CD14-positive monocyte (primary cell): ENCODE data around the gene SCAPER. TPM values are rescaled to one million over a fixed set of nuclear protein-coding genes. Genes with fewer than 3 reads are reported as not detected.

Source experiments
- DNase-seq, 3 donors: peaks; one replicate each; pipeline ENCODE4 v3.0.0-alpha.2; 2011 to 2022
- H2AFZ ChIP-seq: 2 replicates; pipeline ENCODE4 v1.6.0; 2012; ENCODE audit warnings: mild to moderate bottlenecking, low read depth, low read length, inconsistent platforms; ENCODE audit not compliant: insufficient read depth, poor library complexity, severe bottlenecking
- H3K27ac ChIP-seq, 2 donors: 1 replicate in 1 of 2; 2 replicates in 1 of 2; pipeline ENCODE4 v1.5.1; 2012 to 2013; ENCODE audit warnings: low read length in 2 of 2, control low read depth in 1 of 2, inconsistent platforms in 1 of 2, low read depth in 1 of 2, mild to moderate bottlenecking in 1 of 2
- H3K27me3 ChIP-seq, 2 donors: one replicate each; pipeline versions ENCODE4 v1.6.0 to v1.6.1; 2011 to 2013; ENCODE audit warnings: low read length in 2 of 2; ENCODE audit not compliant: control insufficient read depth in 2 of 2, insufficient read depth in 2 of 2
- H3K36me3 ChIP-seq, 2 donors: replicated peaks in 1 of 2; 1 replicate in 1 of 2; 2 replicates in 1 of 2; pipeline versions ENCODE4 v1.5.1 to v1.6.1; 2012 to 2013; ENCODE audit warnings: low read length in 2 of 2, control low read depth in 1 of 2, inconsistent platforms in 1 of 2, mild to moderate bottlenecking in 1 of 2; ENCODE audit not compliant: insufficient read depth in 2 of 2, control insufficient read depth in 1 of 2
- H3K4me1 ChIP-seq, 2 donors: 1 replicate in 1 of 2; 2 replicates in 1 of 2; pipeline versions ENCODE4 v1.5.1 to v1.6.1; 2012 to 2013; ENCODE audit warnings: low read length in 2 of 2, control low read depth in 1 of 2, inconsistent platforms in 1 of 2, mild to moderate bottlenecking in 1 of 2, moderate library complexity in 1 of 2; ENCODE audit not compliant: insufficient read depth in 2 of 2, control insufficient read depth in 1 of 2
- H3K4me2 ChIP-seq: replicated peaks from 2 replicates; pipeline ENCODE3; 2012; ENCODE audit warnings: low read length, moderate library complexity, mild to moderate bottlenecking; ENCODE audit not compliant: poor library complexity, severe bottlenecking; ENCODE audit errors: extremely low read depth
- H3K4me3 ChIP-seq, 3 experiments: fragments of 200-600 bp in 1 of 3; sonication (generic) in 1 of 3; replicated peaks in 1 of 3; 1 replicate in 2 of 3; 2 replicates in 1 of 3; pipeline ENCODE4 v1.5.1; 2011 to 2013; ENCODE audit warnings: low read length in 3 of 3, mild to moderate bottlenecking in 3 of 3, control low read depth in 2 of 3, low read depth in 2 of 3, inconsistent platforms in 1 of 3, moderate library complexity in 1 of 3
- H3K79me2 ChIP-seq: 2 replicates; pipeline ENCODE4 v1.6.0; 2012; ENCODE audit warnings: mild to moderate bottlenecking, control low read depth, inconsistent platforms, low read length, moderate library complexity; ENCODE audit not compliant: insufficient read depth
- H3K9ac ChIP-seq: 2 replicates; pipeline ENCODE4 v1.6.0; 2017; ENCODE audit warnings: low read length, mild to moderate bottlenecking; ENCODE audit not compliant: insufficient read depth, poor library complexity, severe bottlenecking
- H3K9me3 ChIP-seq, 2 donors: replicated peaks in 1 of 2; 1 replicate in 1 of 2; 2 replicates in 1 of 2; pipeline versions ENCODE4 v1.5.1 to v1.6.1; 2012 to 2013; ENCODE audit warnings: low read length in 2 of 2, control low read depth in 1 of 2; ENCODE audit not compliant: control insufficient read depth in 1 of 2, insufficient read depth in 1 of 2
- H4K20me1 ChIP-seq: 2 replicates; pipeline ENCODE4 v1.6.0; 2012; ENCODE audit warnings: mild to moderate bottlenecking, low read length, control low read depth, moderate library complexity; ENCODE audit not compliant: insufficient read depth
- H3K27ac Mint-ChIP-seq, 7 donors: one replicate each; pipeline ENCODE4 v1.8.0; 2020; ENCODE audit warnings: mild to moderate bottlenecking in 7 of 7, mixed read lengths in 7 of 7, moderate library complexity in 6 of 7, inconsistent platforms in 2 of 7
- H3K27me3 Mint-ChIP-seq, 3 donors: one replicate each; pipeline ENCODE4 v1.8.0; 2021 to 2022; ENCODE audit warnings: low read depth in 3 of 3, mild to moderate bottlenecking in 3 of 3, mixed read lengths in 3 of 3, moderate library complexity in 3 of 3, inconsistent platforms in 1 of 3
- H3K36me3 Mint-ChIP-seq, 2 donors: one replicate each; pipeline ENCODE4 v1.8.0; 2020; ENCODE audit warnings: mixed read lengths in 2 of 2, inconsistent platforms in 1 of 2, mild to moderate bottlenecking in 1 of 2
- H3K4me1 Mint-ChIP-seq: one replicate; pipeline ENCODE4 v1.8.0; 2020; ENCODE audit warnings: mild to moderate bottlenecking, mixed read lengths
- H3K4me3 Mint-ChIP-seq, 2 donors: one replicate each; pipeline ENCODE4 v1.8.0; 2020; ENCODE audit warnings: mild to moderate bottlenecking in 2 of 2, mixed read lengths in 2 of 2, moderate library complexity in 1 of 2
- H3K9me3 Mint-ChIP-seq, 7 donors: one replicate each; pipeline ENCODE4 v1.8.0; 2020 to 2022; ENCODE audit warnings: mixed read lengths in 7 of 7, mild to moderate bottlenecking in 6 of 7, moderate library complexity in 6 of 7, inconsistent platforms in 2 of 7
- CTCF ChIP-seq: fragments of 200-600 bp; IDR thresholded peaks from one replicate; pipeline ENCODE4 v1.8.0; 2022; ENCODE audit warnings: antibody characterized with exemption, mild to moderate bottlenecking
- WGBS: methylation state at CpG from one replicate; pipeline ENCODE4 v1.1.5; 2013; ENCODE audit warnings: missing lambda C conversion rate; ENCODE audit not compliant: insufficient coverage; 5-methylcytosine and 5-hydroxymethylcytosine counted together
- intact Hi-C, 2 donors: fragments of 100-400 bp; cut with micrococcal nuclease; formaldehyde crosslinking; loops; one replicate each; pipeline versions ENCODE4 v1.15.0 to v1.15.1; 2023
- polyA plus RNA-seq, 3 donors: library from polyadenylated mRNA; depleted of rRNA in 1 of 3; unstranded in 2 of 3; stranded (reverse) in 1 of 3; fragments of 300-500 nt in 2 of 3; fragments of >200 nt in 1 of 3; fragmentation: Illumina TruSeq in 2 of 3; gene quantifications; 1 replicate in 2 of 3; 2 replicates in 1 of 3; pipeline ENCODE4 v1.2.3, GENCODE V29; 2012 to 2021

The SCAPER gene
- polyA plus RNA-seq, 3 donors, result 2.5 to 5.4 (median 4.2) TPM

GRCh38 chr15:76480267-76480666 is 424.9 kb downstream of the SCAPER start:
- H3K36me3 Mint-ChIP-seq, result no peaks in the 10 kb centered on the region
- no peaks in the 10 kb centered on the region for H3K79me2 ChIP-seq
- H3K27me3 Mint-ChIP-seq, result no peaks in the 10 kb centered on the region
- H3K4me3 ChIP-seq, result no peak overlapping the region
- H3K9ac ChIP-seq, result no peak overlapping the region
- WGBS, result 100% methylated on average over 2 of the region's 3 CpGs
- H3K27ac Mint-ChIP-seq, result no peak overlapping the region
- no peak overlapping the region for H3K4me2 ChIP-seq
- no peak overlapping the region for H3K4me3 Mint-ChIP-seq
- no peaks in the 10 kb centered on the region for H3K9me3 ChIP-seq
- H4K20me1 ChIP-seq, result no peaks in the 10 kb centered on the region
- H3K4me1 Mint-ChIP-seq, result no peaks in the 10 kb centered on the region
- H3K36me3 ChIP-seq, result no peaks in the 10 kb centered on the region
- intact Hi-C loops, result no loop called here
- no peak for DNase-seq
- no peaks in the 10 kb centered on the region for H3K4me1 ChIP-seq
- no peaks in the 10 kb centered on the region for H3K27me3 ChIP-seq
- H3K9me3 Mint-ChIP-seq, result peaks cover 0 to 2% (median 0%) of the 10 kb centered on the region in 7 donors
- no peak overlapping the region for H2AFZ ChIP-seq
- TF ChIP-seq CTCF, result no peak
- no peak overlapping the region for H3K27ac ChIP-seq

GRCh38 chr15:76470691-76471090 is 434.4 kb downstream of the SCAPER start:
- intact Hi-C loops, result no loop called here
- TF ChIP-seq CTCF, result no peak
- DNase-seq, result no peak
- Histone ChIP-seq H3K27me3 (no peaks in the 10 kb centered on the region), H3K79me2 (no peaks in the 10 kb centered on the region), H3K9ac (no peak overlapping the region), H3K9me3 (no peaks in the 10 kb centered on the region), H3K4me3 (no peak overlapping the region), H3K36me3 (peaks cover 0 to 18% of the 10 kb centered on the region in 2 donors), H2AFZ (no peak overlapping the region), H3K27ac (no peak overlapping the region), H3K4me1 (no peaks in the 10 kb centered on the region), H4K20me1 (no peaks in the 10 kb centered on the region), H3K4me2 (no peak overlapping the region)
- Mint-ChIP-seq H3K9me3 (peaks cover 2 to 18% (median 14%) of the 10 kb centered on the region in 7 donors), H3K27me3 (no peaks in the 10 kb centered on the region), H3K4me1 (no peaks in the 10 kb centered on the region), H3K36me3 (peaks cover 28 to 36% of the 10 kb centered on the region in 2 donors), H3K27ac (no peak overlapping the region), H3K4me3 (no peak overlapping the region)
